Measurements from ENCODE around the gene BTF3. TPM values are rescaled to one million over a fixed set of nuclear protein-coding genes. Genes with fewer than 3 reads are reported as not detected.

Gene BTF3
- total and polyA plus RNA-seq, 2 of the 8 experiments (the other 6 are each of a cell fraction or from before 2014, with no cell fraction given), result 396 to 754 TPM

DNA sequence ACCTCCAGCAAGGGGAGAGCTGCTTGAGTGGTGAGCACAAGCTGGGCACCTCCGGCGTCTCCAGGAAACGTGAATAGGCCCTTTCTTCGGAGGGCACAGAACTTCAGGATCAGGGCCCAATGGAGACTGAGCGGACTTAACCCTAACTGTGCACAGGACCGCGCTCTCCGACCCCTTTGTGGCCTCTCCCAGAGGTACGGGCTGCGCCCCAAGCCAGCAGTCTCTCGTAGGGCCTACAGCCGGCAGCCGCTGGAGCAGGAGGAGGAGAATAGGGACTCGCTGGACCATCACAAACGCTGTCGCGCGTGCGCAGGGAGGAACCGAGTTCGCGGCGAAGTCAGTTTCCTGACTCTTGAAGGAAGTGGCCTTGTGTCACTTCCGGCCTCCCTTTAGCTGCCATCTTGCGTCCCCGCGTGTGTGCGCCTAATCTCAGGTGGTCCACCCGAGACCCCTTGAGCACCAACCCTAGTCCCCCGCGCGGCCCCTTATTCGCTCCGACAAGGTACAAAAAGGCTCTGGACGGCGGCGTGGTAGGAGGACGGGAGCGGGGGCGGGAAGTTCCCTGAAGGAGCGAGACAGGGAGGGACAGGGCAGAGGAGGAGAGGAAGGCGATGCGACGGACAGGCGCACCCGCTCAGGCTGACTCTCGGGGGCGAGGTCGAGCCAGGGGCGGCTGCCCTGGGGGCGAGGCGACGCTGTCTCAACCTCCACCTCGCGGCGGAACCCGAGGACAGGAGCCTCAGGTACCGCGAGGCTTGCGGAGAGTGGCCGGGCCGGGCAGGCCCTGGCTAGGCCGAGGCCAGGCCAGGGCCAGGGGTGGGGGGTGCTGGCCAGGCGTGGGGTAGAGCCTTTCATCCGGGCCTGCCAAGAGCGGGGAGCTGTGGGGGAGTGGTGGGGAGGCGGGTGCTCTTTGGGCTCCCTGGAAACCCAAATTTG lies at the start of gene BTF3 (continued):
- TF ChIP-seq SP2 (IDR thresholded peaks at IDR 0.05; ENCODE audit: low read length) (no peak), RNF2 (IDR thresholded peaks at IDR 0.05; ENCODE audit: borderline replicate concordance, low read depth, low read length, missing control alignments, poor library complexity, severe bottlenecking) (no peak), RBBP5 (IDR thresholded peaks at IDR 0.05; ENCODE audit: borderline replicate concordance, low read depth, low read length) (peak; percentile 74; the same call in 1 of the 2 replicates)
